Cardiac muscle cell (in vitro differentiated cells and primary cell): Measurements from ENCODE around the gene GALNT18. TPM values are rescaled to one million over a fixed set of nuclear protein-coding genes. Genes with fewer than 3 reads are reported as not detected.
A peak's percentile ranks its signal among the peaks of the same experiment; 100 is the strongest.

ENCODE experiments used
- DNase-seq, 2 donors: peaks; one replicate each; pipeline versions ENCODE4 v3.0.0 to v3.0.0-alpha.2; 2010 to 2017; ENCODE audit warnings: low read depth in 1 of 2, low spot score in 1 of 2
- H3K27ac ChIP-seq: fragments of 200-600 bp; sonication (generic); 2 replicates; pipeline ENCODE4 v1.5.1; 2016
- H3K27me3 ChIP-seq: fragments of 200-600 bp; sonication (generic); 2 replicates; pipeline ENCODE4 v1.6.0; 2016; ENCODE audit warnings: control low read depth
- H3K36me3 ChIP-seq: fragments of 200-600 bp; sonication (generic); 2 replicates; pipeline ENCODE4 v1.5.1; 2016; ENCODE audit warnings: control low read depth
- H3K4me1 ChIP-seq: fragments of 200-600 bp; sonication (generic); 2 replicates; pipeline ENCODE4 v1.8.1; 2017; ENCODE audit warnings: low read depth, mild to moderate bottlenecking, mixed run types
- H3K4me3 ChIP-seq: fragments of 200-600 bp; sonication (generic); 2 replicates; pipeline ENCODE4 v1.5.1; 2016; ENCODE audit warnings: mild to moderate bottlenecking
- H3K9me3 ChIP-seq: fragments of 200-600 bp; sonication (generic); 2 replicates; pipeline ENCODE4 v1.5.1; 2017; ENCODE audit warnings: low read depth, mild to moderate bottlenecking, control low read depth
- CTCF ChIP-seq: IDR thresholded peaks from 2 replicates; pipeline ENCODE4 v1.5.1; 2012; ENCODE audit warnings: low read depth, mild to moderate bottlenecking, low read length
- polyA plus RNA-seq: library from polyadenylated mRNA; unstranded; fragments of >200 nt; fragmentation: Nextera tagmentation; extraction: Ambion mirVana; gene quantifications from 2 replicates; pipeline ENCODE4 v1.2.1, GENCODE V29; 2016
- total RNA-seq: library from RNA; depleted of rRNA; stranded (reverse); fragments of >200 nt; gene quantifications from 2 replicates; pipeline ENCODE4 v1.2.3, GENCODE V29; 2016

Gene GALNT18
- total and polyA plus RNA-seq, 2 experiments from 2014 or later = 2.1 to 2.2 TPM

DNA sequence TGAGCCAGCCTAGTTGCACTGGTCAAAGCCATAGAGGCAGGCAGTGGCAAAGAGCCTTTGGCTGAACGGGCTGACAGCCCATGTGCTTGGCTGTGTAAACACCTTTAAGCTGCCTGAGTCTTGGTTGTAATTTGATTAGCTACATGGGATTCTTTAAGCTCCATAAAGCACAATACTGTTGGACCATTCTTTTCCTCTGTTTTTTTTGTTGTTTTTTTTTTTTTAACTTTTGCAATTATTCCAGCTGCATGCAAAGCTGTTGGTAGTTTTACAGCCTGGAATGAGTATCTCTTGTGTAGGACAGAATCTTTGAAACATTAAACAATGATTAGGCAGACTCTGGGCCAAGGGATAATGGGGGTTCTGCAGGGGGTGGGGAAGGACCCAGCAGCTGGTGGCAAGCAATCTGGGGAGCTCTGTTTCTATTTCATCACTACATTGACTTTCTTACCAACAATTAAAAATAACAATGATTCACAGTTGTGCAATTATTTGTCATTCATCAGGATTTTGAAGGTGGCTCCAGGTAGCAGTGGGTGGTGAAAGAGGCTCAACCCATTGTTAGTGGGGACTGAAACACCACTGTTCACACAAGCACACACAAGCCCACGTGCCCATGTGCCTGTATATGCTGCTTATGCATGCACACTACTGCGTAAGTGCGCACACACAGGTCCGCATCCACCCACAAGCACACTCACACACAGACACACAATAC is 199.2 kb downstream of the GALNT18 start:
- H3K27me3 ChIP-seq = peaks cover 4% of the 10 kb centered on the region
- TF ChIP-seq CTCF = no peak
- peaks cover 13% of the 10 kb centered on the region for H3K4me1 ChIP-seq
- DNase-seq = no peak
- no peak overlapping the region for H3K27ac ChIP-seq
- H3K4me3 ChIP-seq = no peak overlapping the region
- no peaks in the 10 kb centered on the region for H3K9me3 ChIP-seq
- H3K36me3 ChIP-seq = no peaks in the 10 kb centered on the region

DNA sequence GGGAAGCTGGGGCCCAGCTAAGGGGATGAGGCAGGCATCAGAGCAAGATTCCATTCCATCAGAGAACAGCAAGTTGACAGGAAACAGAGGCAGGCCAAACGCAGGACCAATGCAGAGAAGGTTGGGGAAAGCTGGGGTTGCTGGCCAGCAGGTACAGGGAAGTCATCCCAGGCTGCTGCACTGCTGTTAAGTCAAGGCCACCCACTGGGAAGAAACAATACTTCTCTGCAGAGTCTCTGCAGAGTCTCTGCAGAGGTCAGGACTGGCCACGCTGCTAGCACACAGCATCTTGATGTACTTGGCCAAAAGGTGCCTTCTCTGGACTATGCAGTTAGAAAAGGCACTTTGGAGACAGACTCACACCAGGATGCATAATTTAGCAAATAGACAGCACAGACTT is 200.3 kb downstream of the GALNT18 start:
- Histone ChIP-seq H3K27ac (no peak overlapping the region), H3K4me3 (no peak overlapping the region), H3K36me3 (no peaks in the 10 kb centered on the region), H3K9me3 (no peaks in the 10 kb centered on the region), H3K27me3 (peaks cover 4% of the 10 kb centered on the region), H3K4me1 (peaks cover 6% of the 10 kb centered on the region)
- no peak for TF ChIP-seq CTCF
- DNase-seq = no peak

- Histone ChIP-seq H3K9me3 (no peaks in the 10 kb centered on the region), H3K27ac (no peak overlapping the region), H3K36me3 (no peaks in the 10 kb centered on the region), H3K4me1 (peaks cover 6% of the 10 kb centered on the region), H3K4me3 (no peak overlapping the region), H3K27me3 (peaks cover 4% of the 10 kb centered on the region)
- no peak for TF ChIP-seq CTCF
- DNase-seq = no peak
These were observed 200.9 kb downstream of the GALNT18 start for GRCh38 chr11:11420899-11421285.

DNA sequence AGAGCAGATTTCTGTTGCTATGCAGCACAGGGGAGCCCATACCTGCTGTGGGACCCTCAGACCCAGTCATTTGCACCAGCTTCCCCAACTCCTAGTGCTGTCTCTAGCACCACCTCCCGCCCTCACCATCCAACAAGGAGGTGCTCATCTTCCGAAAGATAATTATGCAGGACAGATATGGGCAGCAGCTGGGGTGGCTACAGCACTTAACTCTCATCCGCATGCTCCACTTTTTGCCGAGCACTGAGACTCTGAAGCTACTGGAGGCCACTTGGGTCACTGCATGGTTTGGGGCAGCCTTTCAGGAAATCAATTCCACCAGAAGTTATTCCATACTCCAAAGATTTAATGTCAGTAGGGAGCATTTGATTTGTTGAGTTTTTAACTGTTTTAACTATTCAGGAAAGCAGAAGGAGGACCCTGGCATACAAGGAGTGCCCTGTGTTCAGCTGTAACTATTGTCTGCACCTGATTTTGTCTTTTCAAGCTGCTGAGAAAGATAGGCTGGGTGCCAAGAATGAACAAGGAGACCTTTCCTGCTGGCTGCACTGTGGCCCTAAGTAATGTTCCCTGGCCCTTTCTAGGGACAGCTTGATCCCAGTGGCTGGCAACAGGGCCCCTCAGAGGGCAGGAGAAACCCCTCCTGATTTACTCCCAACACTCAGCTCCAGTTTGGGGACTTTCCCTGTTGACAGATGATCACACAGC is 201.5 kb downstream of the GALNT18 start:
- Histone ChIP-seq H3K36me3 (no peaks in the 10 kb centered on the region), H3K4me3 (no peak overlapping the region), H3K27me3 (peaks cover 4% of the 10 kb centered on the region), H3K4me1 (peaks cover 6% of the 10 kb centered on the region), H3K9me3 (no peaks in the 10 kb centered on the region), H3K27ac (no peak overlapping the region)
- peak in 1 of 2 donors; percentile 24 for DNase-seq
- no peak for TF ChIP-seq CTCF

DNA sequence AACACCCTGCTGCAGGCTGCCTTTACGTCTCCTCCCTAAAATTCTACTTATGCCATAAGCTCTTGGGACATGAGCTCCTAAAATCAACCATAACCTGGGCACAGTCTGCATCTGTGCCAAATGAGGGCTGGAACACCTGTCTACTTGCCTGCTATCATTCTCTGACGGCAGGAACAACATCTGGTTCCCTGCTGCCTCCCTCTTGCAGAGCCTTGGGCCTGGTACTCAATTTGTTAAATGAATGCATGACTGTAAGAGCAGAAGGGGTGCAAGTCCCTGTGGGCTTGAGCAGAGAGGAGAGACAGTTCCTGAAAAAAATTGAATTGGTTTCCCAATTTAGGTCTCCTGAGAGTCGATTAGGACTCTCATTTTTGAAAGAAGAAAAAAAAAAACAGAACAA is 202.1 kb downstream of the GALNT18 start:
- Histone ChIP-seq H3K4me1 (peaks cover 6% of the 10 kb centered on the region), H3K4me3 (no peak overlapping the region), H3K27ac (no peak overlapping the region), H3K36me3 (no peaks in the 10 kb centered on the region), H3K9me3 (no peaks in the 10 kb centered on the region), H3K27me3 (peaks cover 3% of the 10 kb centered on the region)
- no peak for TF ChIP-seq CTCF
- no peak for DNase-seq
